SK-N-MC (cell line): Measurements from ENCODE around the gene C10orf71.

Source experiments
- DNase-seq: peaks from one replicate; pipeline ENCODE4 v3.0.0-alpha.2; 2011; ENCODE audit warnings: low read depth, low spot score
- H3K27ac ChIP-seq: fragments of 200-600 bp; sonication (generic); 2 replicates; pipeline ENCODE4 v1.5.1; 2016; ENCODE audit warnings: mixed run types
- H3K36me3 ChIP-seq: fragments of 200-600 bp; sonication (generic); 2 replicates; pipeline ENCODE4 v1.6.1; 2017; ENCODE audit warnings: antibody characterized with exemption, low read length, mixed read lengths; ENCODE audit not compliant: insufficient read depth
- H3K4me3 ChIP-seq: fragments of 200-600 bp; sonication (generic); 2 replicates; pipeline ENCODE4 v1.5.1; 2016
- H3K9ac ChIP-seq: fragments of 200-600 bp; sonication (generic); 2 replicates; pipeline ENCODE4 v1.8.0; 2017; ENCODE audit warnings: mixed run types, mixed read lengths; ENCODE audit not compliant: insufficient read length
- H3K9me3 ChIP-seq: fragments of 200-600 bp; sonication (generic); 2 replicates; pipeline ENCODE4 v1.6.1; 2017; ENCODE audit warnings: low read depth, mild to moderate bottlenecking, antibody characterized with exemption, low read length, moderate library complexity, mixed read lengths
- EZH2 ChIP-seq: fragments of 200-600 bp; sonication (generic); IDR thresholded peaks from one replicate; pipeline ENCODE4 v1.6.1; 2017; ENCODE audit warnings: antibody characterized with exemption
- FOXP2 ChIP-seq: optimal IDR thresholded peaks from 2 replicates; pipeline ENCODE3; 2011; ENCODE audit warnings: mild to moderate bottlenecking, moderate library complexity; ENCODE audit not compliant: insufficient read depth; ENCODE audit errors: extremely low read length, control extremely low read depth
- POLR2AphosphoS5 ChIP-seq: IDR thresholded peaks from 2 replicates; pipeline ENCODE4 v1.6.1; 2012; ENCODE audit warnings: mild to moderate bottlenecking, low read depth, low read length, borderline replicate concordance

C10orf71 gene

GRCh38 chr10:49278497-49278981 lies 20.4 kb upstream of the C10orf71 start:
- TF ChIP-seq POLR2AphosphoS5 (no peak), FOXP2 (no peak), EZH2 (no peak)
- DNase-seq: no peak
- Histone ChIP-seq H3K27ac (no peak overlapping the region), H3K9me3 (no peaks in the 10 kb centered on the region), H3K36me3 (no peaks in the 10 kb centered on the region), H3K4me3 (no peak overlapping the region), H3K9ac (no peak overlapping the region)

- no peaks in the 10 kb centered on the region for H3K36me3 ChIP-seq
- no peak for DNase-seq
- H3K9me3 ChIP-seq: no peaks in the 10 kb centered on the region
- no peak overlapping the region for H3K27ac ChIP-seq
- TF ChIP-seq EZH2: no peak
- no peak for TF ChIP-seq POLR2AphosphoS5
- TF ChIP-seq FOXP2: no peak
- H3K9ac ChIP-seq: no peak overlapping the region
- no peak overlapping the region for H3K4me3 ChIP-seq
These were observed 19.7 kb upstream of the C10orf71 start for GRCh38 chr10:49279015-49279880.

- DNase-seq: no peak
These were observed 19.0 kb upstream of the C10orf71 start for GRCh38 chr10:49280001-49280408.

GRCh38 chr10:49281461-49281860 lies 17.5 kb upstream of the C10orf71 start:
- Histone ChIP-seq H3K27ac (no peak overlapping the region), H3K36me3 (no peaks in the 10 kb centered on the region), H3K9me3 (no peaks in the 10 kb centered on the region), H3K4me3 (no peak overlapping the region), H3K9ac (no peak overlapping the region)
- no peak for DNase-seq
- TF ChIP-seq FOXP2 (no peak), EZH2 (no peak), POLR2AphosphoS5 (no peak)

More at GRCh38 chr10:49280001-49280408, 19.0 kb upstream of the C10orf71 start:
- Histone ChIP-seq H3K36me3 (no peaks in the 10 kb centered on the region), H3K9me3 (no peaks in the 10 kb centered on the region), H3K9ac (no peak overlapping the region), H3K4me3 (no peak overlapping the region), H3K27ac (no peak overlapping the region)
- TF ChIP-seq POLR2AphosphoS5 (no peak), EZH2 (no peak), FOXP2 (no peak)

DNA sequence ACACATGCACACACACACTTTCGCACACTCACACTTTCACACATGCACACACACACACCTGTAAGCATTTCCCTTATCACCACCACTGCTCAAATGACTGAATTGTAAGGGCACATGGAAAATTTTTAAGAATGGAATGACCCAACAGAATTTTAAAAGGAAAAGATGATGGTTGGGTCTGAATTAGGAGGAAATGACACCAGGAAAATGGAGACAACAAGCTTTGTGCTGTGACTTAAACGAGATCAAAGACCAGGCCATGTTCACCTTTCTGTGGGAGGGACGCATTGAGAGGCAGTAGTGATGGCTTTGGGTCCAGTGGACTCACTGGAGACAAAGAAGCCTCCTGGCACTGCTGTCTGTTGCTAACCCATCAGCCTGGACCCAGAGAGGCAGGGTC lies 16.7 kb upstream of the C10orf71 start:
- Histone ChIP-seq H3K9me3 (no peaks in the 10 kb centered on the region), H3K36me3 (no peaks in the 10 kb centered on the region), H3K9ac (no peak overlapping the region), H3K4me3 (no peak overlapping the region), H3K27ac (no peak overlapping the region)
- no peak for TF ChIP-seq EZH2
- no peak for DNase-seq

- Histone ChIP-seq H3K36me3 (no peaks in the 10 kb centered on the region), H3K9ac (no peak overlapping the region), H3K4me3 (no peak overlapping the region), H3K27ac (no peak overlapping the region), H3K9me3 (no peaks in the 10 kb centered on the region)
- no peak for TF ChIP-seq EZH2
- TF ChIP-seq FOXP2: no peak
- no peak for TF ChIP-seq POLR2AphosphoS5
- no peak for DNase-seq
These were observed 16.1 kb upstream of the C10orf71 start for GRCh38 chr10:49282879-49283341.

GRCh38 chr10:49283491-49283890 lies 15.5 kb upstream of the C10orf71 start:
- no peak for DNase-seq
- Histone ChIP-seq H3K27ac (no peak overlapping the region), H3K4me3 (no peak overlapping the region), H3K9ac (no peak overlapping the region), H3K9me3 (no peaks in the 10 kb centered on the region), H3K36me3 (no peaks in the 10 kb centered on the region)
- no peak for TF ChIP-seq FOXP2
- no peak for TF ChIP-seq POLR2AphosphoS5
- TF ChIP-seq EZH2: no peak

GRCh38 chr10:49284356-49284755 lies 14.6 kb upstream of the C10orf71 start:
- no peaks in the 10 kb centered on the region for H3K36me3 ChIP-seq
- no peak overlapping the region for H3K9ac ChIP-seq
- no peak overlapping the region for H3K4me3 ChIP-seq
- no peak overlapping the region for H3K27ac ChIP-seq
- H3K9me3 ChIP-seq: no peaks in the 10 kb centered on the region
- DNase-seq: no peak
- TF ChIP-seq EZH2 (no peak), POLR2AphosphoS5 (no peak), FOXP2 (no peak)
